T-helper 1 cell treated with Interleukin-12 subunit alpha and Interleukin-12 subunit beta and Interleukin-4 antibody, amounts not matched to agents 30 μg/mL and 1 μg/mL, for 36 hours (primary cell): ENCODE results near the gene WDR82.

Experiments
- H3K27ac Mint-ChIP-seq: one replicate; pipeline ENCODE4 v1.8.0; 2021; ENCODE audit warnings: mild to moderate bottlenecking, mixed read lengths
- H3K27me3 Mint-ChIP-seq: one replicate; pipeline ENCODE4 v1.8.0; 2021; ENCODE audit warnings: low read depth, mixed read lengths
- H3K36me3 Mint-ChIP-seq: one replicate; pipeline ENCODE4 v1.8.0; 2021; ENCODE audit warnings: low read depth, mixed read lengths
- H3K4me1 Mint-ChIP-seq: one replicate; pipeline ENCODE4 v1.8.0; 2021; ENCODE audit warnings: low read depth, mixed read lengths
- H3K4me3 Mint-ChIP-seq: one replicate; pipeline ENCODE4 v1.8.0; 2021; ENCODE audit warnings: mild to moderate bottlenecking, moderate library complexity, mixed read lengths
- H3K9me3 Mint-ChIP-seq: one replicate; pipeline ENCODE4 v1.8.0; 2021; ENCODE audit warnings: mixed read lengths

WDR82 gene

GRCh38 chr3:52315006-52315405 is 36.6 kb upstream of the WDR82 start:
- Mint-ChIP-seq H3K36me3 (peaks cover 1% of the 10 kb centered on the region), H3K27ac (no peak overlapping the region), H3K4me3 (no peak overlapping the region), H3K9me3 (no peaks in the 10 kb centered on the region), H3K27me3 (no peaks in the 10 kb centered on the region), H3K4me1 (peaks cover 19% of the 10 kb centered on the region)

- H3K27me3 Mint-ChIP-seq, result no peaks in the 10 kb centered on the region
- H3K27ac Mint-ChIP-seq, result no peak overlapping the region
- no peaks in the 10 kb centered on the region for H3K9me3 Mint-ChIP-seq
- H3K4me3 Mint-ChIP-seq, result no peak overlapping the region
- peaks cover 21% of the 10 kb centered on the region for H3K4me1 Mint-ChIP-seq
- H3K36me3 Mint-ChIP-seq, result peaks cover 4% of the 10 kb centered on the region
Measured at GRCh38 chr3:52314489-52314888, 36.0 kb upstream of the WDR82 start.

GRCh38 chr3:52313774-52314188 is 35.3 kb upstream of the WDR82 start:
- Mint-ChIP-seq H3K27me3 (no peaks in the 10 kb centered on the region), H3K4me1 (peaks cover 22% of the 10 kb centered on the region)

GRCh38 chr3:52313188-52313773 is 34.8 kb upstream of the WDR82 start:
- Mint-ChIP-seq H3K9me3 (no peaks in the 10 kb centered on the region), H3K27ac (no peak overlapping the region), H3K27me3 (no peaks in the 10 kb centered on the region), H3K4me3 (no peak overlapping the region), H3K4me1 (peaks cover 22% of the 10 kb centered on the region), H3K36me3 (peaks cover 4% of the 10 kb centered on the region)

More at GRCh38 chr3:52313774-52314188, 35.3 kb upstream of the WDR82 start:
- H3K27ac Mint-ChIP-seq, result no peak overlapping the region
- H3K9me3 Mint-ChIP-seq, result no peaks in the 10 kb centered on the region
- no peak overlapping the region for H3K4me3 Mint-ChIP-seq
- H3K36me3 Mint-ChIP-seq, result peaks cover 4% of the 10 kb centered on the region

- no peak overlapping the region for H3K27ac Mint-ChIP-seq
- H3K4me1 Mint-ChIP-seq, result peaks cover 14% of the 10 kb centered on the region
- no peaks in the 10 kb centered on the region for H3K27me3 Mint-ChIP-seq
- H3K4me3 Mint-ChIP-seq, result no peak overlapping the region
- H3K36me3 Mint-ChIP-seq, result peaks cover 4% of the 10 kb centered on the region
- H3K9me3 Mint-ChIP-seq, result no peaks in the 10 kb centered on the region
Measured at GRCh38 chr3:52311576-52312119, 33.2 kb upstream of the WDR82 start.

GRCh38 chr3:52310861-52311575 is 32.6 kb upstream of the WDR82 start:
- Mint-ChIP-seq H3K9me3 (no peaks in the 10 kb centered on the region), H3K36me3 (peaks cover 6% of the 10 kb centered on the region), H3K27me3 (no peaks in the 10 kb centered on the region), H3K4me1 (peaks cover 14% of the 10 kb centered on the region), H3K4me3 (no peak overlapping the region), H3K27ac (peak overlapping the region; percentile 57)

- Mint-ChIP-seq H3K36me3 (peaks cover 11% of the 10 kb centered on the region), H3K27ac (no peak overlapping the region), H3K4me3 (no peak overlapping the region), H3K9me3 (no peaks in the 10 kb centered on the region), H3K4me1 (peaks cover 13% of the 10 kb centered on the region), H3K27me3 (no peaks in the 10 kb centered on the region)
Measured at GRCh38 chr3:52308308-52308707, 29.9 kb upstream of the WDR82 start.

- H3K4me3 Mint-ChIP-seq, result no peak overlapping the region
- peaks cover 12% of the 10 kb centered on the region for H3K4me1 Mint-ChIP-seq
- peaks cover 10% of the 10 kb centered on the region for H3K36me3 Mint-ChIP-seq
Measured at GRCh38 chr3:52306978-52307377, 28.5 kb upstream of the WDR82 start.

GRCh38 chr3:52305926-52306325 is 27.5 kb upstream of the WDR82 start:
- Mint-ChIP-seq H3K9me3 (no peaks in the 10 kb centered on the region), H3K4me1 (peaks cover 8% of the 10 kb centered on the region), H3K27me3 (no peaks in the 10 kb centered on the region), H3K36me3 (peaks cover 10% of the 10 kb centered on the region), H3K4me3 (no peak overlapping the region), H3K27ac (no peak overlapping the region)

More at GRCh38 chr3:52306978-52307377, 28.5 kb upstream of the WDR82 start:
- Mint-ChIP-seq H3K27ac (no peak overlapping the region), H3K9me3 (no peaks in the 10 kb centered on the region), H3K27me3 (no peaks in the 10 kb centered on the region)

GRCh38 chr3:52303811-52304210 is 25.4 kb upstream of the WDR82 start:
- Mint-ChIP-seq H3K9me3 (no peaks in the 10 kb centered on the region), H3K36me3 (peaks cover 7% of the 10 kb centered on the region), H3K27me3 (no peaks in the 10 kb centered on the region), H3K27ac (no peak overlapping the region), H3K4me1 (no peaks in the 10 kb centered on the region), H3K4me3 (no peak overlapping the region)

- Mint-ChIP-seq H3K27ac (no peak overlapping the region), H3K36me3 (peaks cover 7% of the 10 kb centered on the region), H3K27me3 (no peaks in the 10 kb centered on the region), H3K4me1 (peaks cover 2% of the 10 kb centered on the region), H3K4me3 (no peak overlapping the region), H3K9me3 (no peaks in the 10 kb centered on the region)
Measured at GRCh38 chr3:52302426-52303145, 24.1 kb upstream of the WDR82 start.

- no peak overlapping the region for H3K4me3 Mint-ChIP-seq
- no peaks in the 10 kb centered on the region for H3K27me3 Mint-ChIP-seq
- H3K27ac Mint-ChIP-seq, result no peak overlapping the region
- peaks cover 3% of the 10 kb centered on the region for H3K36me3 Mint-ChIP-seq
- no peaks in the 10 kb centered on the region for H3K9me3 Mint-ChIP-seq
- H3K4me1 Mint-ChIP-seq, result peaks cover 2% of the 10 kb centered on the region
Measured at GRCh38 chr3:52299879-52300611, 21.6 kb upstream of the WDR82 start.

- peaks cover 2% of the 10 kb centered on the region for H3K4me1 Mint-ChIP-seq
- no peak overlapping the region for H3K27ac Mint-ChIP-seq
- H3K36me3 Mint-ChIP-seq, result peaks cover 3% of the 10 kb centered on the region
- H3K9me3 Mint-ChIP-seq, result no peaks in the 10 kb centered on the region
- no peak overlapping the region for H3K4me3 Mint-ChIP-seq
- H3K27me3 Mint-ChIP-seq, result no peaks in the 10 kb centered on the region
Measured at GRCh38 chr3:52299247-52299878, 20.9 kb upstream of the WDR82 start.
